Fibroblast of lung (primary cell): ENCODE data around the gene GARNL3. TPM values are rescaled to one million over a fixed set of nuclear protein-coding genes. Genes with fewer than 3 reads are reported as not detected.
A peak's percentile ranks its signal among the peaks of the same experiment; 100 is the strongest.

ENCODE experiments used
- DNase-seq, 2 donors: peaks; one replicate each; pipeline versions ENCODE4 v3.0.0 to v3.0.0-alpha.2; 2010; ENCODE audit warnings: low read depth in 2 of 2
- H2AFZ ChIP-seq: 2 replicates; pipeline ENCODE4 v1.5.1; 2012; ENCODE audit warnings: low read length, control low read depth, inconsistent platforms
- H3K27ac ChIP-seq: 2 replicates; pipeline ENCODE4 v1.5.1; 2011; ENCODE audit warnings: low read length, control low read depth; ENCODE audit not compliant: insufficient read depth
- H3K27me3 ChIP-seq: 2 replicates; pipeline ENCODE4 v1.5.1; 2011; ENCODE audit warnings: mild to moderate bottlenecking, low read length; ENCODE audit not compliant: control insufficient read depth, insufficient read depth
- H3K36me3 ChIP-seq: 2 replicates; pipeline ENCODE4 v1.5.1; 2011; ENCODE audit warnings: low read length; ENCODE audit not compliant: control insufficient read depth, insufficient read depth
- H3K4me1 ChIP-seq: 2 replicates; pipeline ENCODE4 v1.5.1; 2011; ENCODE audit warnings: low read length; ENCODE audit not compliant: control insufficient read depth, insufficient read depth; ENCODE audit errors: extremely low read depth
- H3K4me2 ChIP-seq: 2 replicates; pipeline ENCODE4 v1.5.1; 2011; ENCODE audit warnings: low read length, control low read depth; ENCODE audit not compliant: insufficient read depth; ENCODE audit errors: extremely low read depth
- H3K4me3 ChIP-seq, 4 experiments: fragments of 200-600 bp in 1 of 4; sonication (generic) in 1 of 4; replicated peaks in 1 of 4; 2 replicates each; pipeline ENCODE4 v1.5.1; 2011 to 2016; ENCODE audit warnings: low read length in 4 of 4, low read depth in 3 of 4, mild to moderate bottlenecking in 3 of 4, control low read depth in 2 of 4, inconsistent platforms in 1 of 4, mixed read lengths in 1 of 4; ENCODE audit not compliant: insufficient read depth in 1 of 4; ENCODE audit errors: control extremely low read depth in 1 of 4
- H3K79me2 ChIP-seq: 2 replicates; pipeline ENCODE4 v1.5.1; 2012; ENCODE audit warnings: mild to moderate bottlenecking, low read length, inconsistent platforms; ENCODE audit not compliant: control insufficient read depth, insufficient read depth
- H3K9ac ChIP-seq: 2 replicates; pipeline ENCODE4 v1.5.1; 2011; ENCODE audit warnings: mild to moderate bottlenecking, low read length, control low read depth; ENCODE audit not compliant: insufficient read depth
- H3K9me3 ChIP-seq: 2 replicates; pipeline ENCODE4 v1.5.1; 2012; ENCODE audit warnings: low read depth, low read length; ENCODE audit not compliant: control insufficient read depth, insufficient read depth
- H4K20me1 ChIP-seq: 2 replicates; pipeline ENCODE4 v1.5.1; 2011; ENCODE audit warnings: low read length; ENCODE audit not compliant: control insufficient read depth, insufficient read depth; ENCODE audit errors: extremely low read depth
- EZH2 ChIP-seq: IDR thresholded peaks from 2 replicates; pipeline ENCODE4 v1.5.1; 2012; ENCODE audit warnings: low read length, control low read depth, mild to moderate bottlenecking; ENCODE audit errors: missing control alignments
- polyA plus RNA-seq, 2 donors: library from polyadenylated mRNA; depleted of rRNA in 1 of 2; stranded (reverse) in 1 of 2; unstranded in 1 of 2; fragments of >200 nt; gene quantifications; 2 replicates each; pipeline ENCODE4 v1.2.1, GENCODE V29; 2011 to 2012; ENCODE audit warnings: missing spikeins in 1 of 2
- total RNA-seq: library from RNA; depleted of rRNA; stranded (reverse); fragments of >200 nt; gene quantifications from 2 replicates; pipeline ENCODE4 v1.2.1, GENCODE V29; 2014
- TF ChIP-seq, protein P1 (sequence below), 2 donors: IDR thresholded peaks in 1 of 2; conservative IDR thresholded peaks in 1 of 2; 1 replicate in 1 of 2; 2 replicates in 1 of 2; pipeline ENCODE4 v1.5.1; 2011 to 2012; ENCODE audit warnings: low read length in 2 of 2, control low read depth in 1 of 2, inconsistent platforms in 1 of 2, low read depth in 1 of 2, mild to moderate bottlenecking in 1 of 2

Gene GARNL3
- total and polyA plus RNA-seq, 2 donors (not counting 1 experiment from before 2014, with no cell fraction given): 1.5 to 6.4 TPM

DNA sequence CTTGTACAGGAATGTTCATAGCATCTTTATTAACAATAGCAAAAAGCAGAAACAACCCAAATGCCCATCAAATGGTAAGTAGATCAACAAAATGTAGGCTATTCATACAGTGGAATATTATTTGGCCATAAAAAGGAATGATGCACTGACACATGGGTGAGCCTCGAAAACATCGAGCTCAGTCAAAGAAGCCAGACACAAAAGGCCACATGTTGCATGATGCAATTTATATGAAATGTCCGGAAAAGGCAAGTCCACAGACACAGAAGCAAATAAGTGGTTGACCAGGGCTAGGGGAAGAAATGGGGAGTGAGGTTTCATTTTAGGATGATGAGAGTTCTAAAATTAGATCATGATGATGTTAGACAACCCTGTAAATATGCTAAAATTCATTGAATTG, 115.9 kb downstream of the GARNL3 start:
- Histone ChIP-seq H2AFZ (no peak overlapping the region), H3K36me3 (no peaks in the 10 kb centered on the region), H3K9ac (no peak overlapping the region), H4K20me1 (no peaks in the 10 kb centered on the region), H3K4me2 (no peak overlapping the region), H3K4me3 (no peak overlapping the region), H3K27me3 (peaks cover 8% of the 10 kb centered on the region), H3K79me2 (no peaks in the 10 kb centered on the region), H3K27ac (no peak overlapping the region), H3K4me1 (no peaks in the 10 kb centered on the region), H3K9me3 (no peaks in the 10 kb centered on the region)
- TF ChIP-seq EZH2: no peak
- TF ChIP-seq, protein P1, sequence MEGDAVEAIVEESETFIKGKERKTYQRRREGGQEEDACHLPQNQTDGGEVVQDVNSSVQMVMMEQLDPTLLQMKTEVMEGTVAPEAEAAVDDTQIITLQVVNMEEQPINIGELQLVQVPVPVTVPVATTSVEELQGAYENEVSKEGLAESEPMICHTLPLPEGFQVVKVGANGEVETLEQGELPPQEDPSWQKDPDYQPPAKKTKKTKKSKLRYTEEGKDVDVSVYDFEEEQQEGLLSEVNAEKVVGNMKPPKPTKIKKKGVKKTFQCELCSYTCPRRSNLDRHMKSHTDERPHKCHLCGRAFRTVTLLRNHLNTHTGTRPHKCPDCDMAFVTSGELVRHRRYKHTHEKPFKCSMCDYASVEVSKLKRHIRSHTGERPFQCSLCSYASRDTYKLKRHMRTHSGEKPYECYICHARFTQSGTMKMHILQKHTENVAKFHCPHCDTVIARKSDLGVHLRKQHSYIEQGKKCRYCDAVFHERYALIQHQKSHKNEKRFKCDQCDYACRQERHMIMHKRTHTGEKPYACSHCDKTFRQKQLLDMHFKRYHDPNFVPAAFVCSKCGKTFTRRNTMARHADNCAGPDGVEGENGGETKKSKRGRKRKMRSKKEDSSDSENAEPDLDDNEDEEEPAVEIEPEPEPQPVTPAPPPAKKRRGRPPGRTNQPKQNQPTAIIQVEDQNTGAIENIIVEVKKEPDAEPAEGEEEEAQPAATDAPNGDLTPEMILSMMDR (conservative IDR thresholded peaks at IDR 0.05 in 1 of 2, IDR thresholded peaks at IDR 0.05 in 1 of 2; ENCODE audit: low read depth in 1 of 2, low read length in 2 of 2): no peak
- peak in 1 of 2 donors; percentile 31 for DNase-seq

DNA sequence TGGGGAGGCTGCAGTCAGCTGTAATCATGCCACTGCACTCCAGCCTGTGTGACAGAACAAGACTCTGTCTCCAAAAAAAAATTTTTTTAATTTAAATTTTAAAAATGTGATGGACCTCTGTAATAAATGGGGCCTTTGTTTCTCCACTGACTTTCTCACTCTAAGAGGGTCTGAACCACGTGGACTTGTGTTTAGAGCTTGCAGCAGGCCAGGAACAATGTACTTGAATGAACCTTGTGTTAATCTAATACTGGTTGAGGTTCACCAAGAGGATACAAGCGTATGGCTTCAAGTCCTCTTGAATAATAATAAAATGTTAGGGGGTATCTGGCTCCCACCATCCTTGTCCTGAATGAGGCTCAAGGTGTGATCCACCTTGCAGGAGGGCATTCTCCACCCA, 118.0 kb downstream of the GARNL3 start:
- Histone ChIP-seq H3K9ac (no peak overlapping the region), H3K4me2 (no peak overlapping the region), H4K20me1 (no peaks in the 10 kb centered on the region), H3K9me3 (no peaks in the 10 kb centered on the region), H3K4me3 (no peak overlapping the region), H2AFZ (no peak overlapping the region), H3K36me3 (no peaks in the 10 kb centered on the region), H3K27me3 (peaks cover 8% of the 10 kb centered on the region), H3K4me1 (no peaks in the 10 kb centered on the region), H3K27ac (no peak overlapping the region), H3K79me2 (no peaks in the 10 kb centered on the region)
- no peak for DNase-seq
- TF ChIP-seq, protein P1 (conservative IDR thresholded peaks at IDR 0.05 in 1 of 2, IDR thresholded peaks at IDR 0.05 in 1 of 2; ENCODE audit: low read depth in 1 of 2, low read length in 2 of 2): no peak
- TF ChIP-seq EZH2: no peak

DNA sequence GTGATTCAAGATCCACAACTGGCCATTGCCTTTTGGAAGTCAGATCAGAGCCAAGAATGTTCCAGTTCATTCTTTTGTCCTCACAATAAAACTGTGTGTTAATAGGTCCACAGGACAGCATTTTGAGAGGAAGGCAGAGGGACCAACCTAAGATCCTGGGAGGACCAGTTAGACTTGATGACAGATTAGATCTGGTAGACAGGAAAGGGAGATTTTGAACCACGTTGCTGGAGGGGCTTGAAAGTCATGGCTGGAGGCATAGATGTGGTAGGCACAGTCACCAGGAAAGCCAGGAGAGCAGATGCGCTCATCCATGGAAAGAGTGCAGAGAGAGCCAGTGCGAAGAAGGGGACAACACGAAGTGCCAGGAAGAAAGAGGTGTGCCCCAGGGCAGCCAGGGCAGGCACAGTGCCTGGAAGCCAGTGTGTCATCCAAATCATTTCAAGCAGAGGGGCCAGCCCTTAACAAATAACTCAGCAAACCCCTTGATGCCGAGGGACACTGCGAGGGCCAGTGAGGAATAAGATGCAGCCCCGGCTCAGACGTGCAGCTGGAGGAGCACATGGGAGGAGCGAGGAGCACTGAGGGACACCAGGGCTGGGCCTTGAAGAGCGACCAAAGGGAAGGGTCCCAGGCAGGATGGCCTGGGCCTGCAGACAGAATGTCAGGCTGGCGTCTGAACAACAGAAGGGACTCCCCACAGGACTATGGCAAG, 119.6 kb downstream of the GARNL3 start:
- H3K4me1 ChIP-seq: peaks cover 10% of the 10 kb centered on the region

More for the DNA sequence above, 119.6 kb downstream of the GARNL3 start:
- H2AFZ ChIP-seq: no peak overlapping the region
- no peak for TF ChIP-seq EZH2
- TF ChIP-seq, protein P1 (conservative IDR thresholded peaks at IDR 0.05 in 1 of 2, IDR thresholded peaks at IDR 0.05 in 1 of 2; ENCODE audit: low read depth in 1 of 2, low read length in 2 of 2): no peak
- no peaks in the 10 kb centered on the region for H4K20me1 ChIP-seq
- H3K4me2 ChIP-seq: no peak overlapping the region
- no peak overlapping the region for H3K9ac ChIP-seq
- no peak for DNase-seq
- no peaks in the 10 kb centered on the region for H3K36me3 ChIP-seq
- peaks cover 8% of the 10 kb centered on the region for H3K27me3 ChIP-seq
- H3K4me3 ChIP-seq: no peak overlapping the region
- no peak overlapping the region for H3K27ac ChIP-seq
- no peaks in the 10 kb centered on the region for H3K79me2 ChIP-seq
- no peaks in the 10 kb centered on the region for H3K9me3 ChIP-seq
